Body of pancreas (tissue), 4 donors: ENCODE data around the gene RAX2.

ENCODE experiments used
- CTCF ChIP-seq, 7 experiments: fragments of 450-650 bp in 4 of 7; fragments of 200-600 bp in 3 of 7; sonication (generic) in 3 of 7; IDR thresholded peaks; one replicate each; pipeline ENCODE4 v1.5.1; 2016 to 2019; ENCODE audit warnings: antibody characterized with exemption in 7 of 7
- POLR2A ChIP-seq, 3 donors: fragments of 450-650 bp; IDR thresholded peaks; one replicate each; pipeline ENCODE4 v1.6.1; 2016; ENCODE audit warnings: antibody characterized with exemption in 3 of 3, mild to moderate bottlenecking in 2 of 3

GRCh38 chr19:3771906-3772455 lies at the start of gene RAX2:
- TF ChIP-seq CTCF (IDR thresholded peaks at IDR 0.05) (no peak), POLR2A (IDR thresholded peaks at IDR 0.05) (no peak)
